Diencephalon (tissue), 1 donor: ENCODE measurements around the gene LTO1. TPM values are rescaled to one million over a fixed set of nuclear protein-coding genes. Genes with fewer than 3 reads are reported as not detected.

Experiments
- total RNA-seq: library from RNA; depleted of rRNA; stranded (reverse); fragments of >200 nt; gene quantifications from one replicate; pipeline ENCODE4 v1.2.3, GENCODE V29; 2014

The LTO1 gene
- 16.1 TPM for total RNA-seq

DNA sequence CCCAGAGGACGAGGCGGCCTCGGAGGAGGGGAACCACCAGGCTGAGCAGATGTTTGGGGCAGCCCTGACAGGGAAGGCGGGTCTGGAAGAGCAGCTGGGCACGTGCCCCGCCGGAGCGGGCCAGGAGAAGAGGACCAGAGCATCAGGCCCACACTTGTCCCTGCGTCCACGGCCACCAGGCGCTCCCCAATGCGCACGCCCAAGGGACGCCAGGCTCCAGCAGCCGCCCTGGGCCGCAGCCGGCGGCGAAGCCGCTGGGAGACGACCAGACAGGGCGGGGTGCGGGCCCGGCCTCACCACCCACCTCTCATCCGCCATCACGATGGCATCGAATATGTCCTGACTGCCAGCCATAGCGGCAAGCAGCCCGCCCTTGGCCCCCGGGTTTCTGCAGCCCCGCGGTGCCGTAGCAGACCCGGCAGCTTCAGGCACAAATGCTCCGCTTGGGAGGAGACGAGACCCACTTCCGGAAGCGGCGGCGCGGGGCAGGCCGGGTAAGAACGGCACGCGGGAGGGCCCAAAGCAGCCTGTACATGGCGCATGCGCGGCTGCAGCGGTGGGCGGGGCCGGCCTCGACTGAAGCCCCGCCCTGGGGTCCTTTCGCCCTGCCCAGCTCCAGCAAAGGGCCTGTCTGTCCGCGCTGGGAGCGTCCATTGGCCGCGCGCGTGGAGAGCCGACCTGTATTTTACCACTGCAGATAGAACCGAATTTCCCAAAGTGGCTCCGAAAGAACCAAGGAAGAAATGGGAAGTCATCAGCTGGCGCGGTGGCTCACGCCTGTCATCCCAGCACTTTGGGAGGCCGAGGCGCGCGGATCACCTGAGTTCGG is at the start of gene LTO1:
Gene LTO1, minus strand, starts transcription at position 468 of the 829 bp plus-strand sequence. Its CDS starts 114 bp downstream, at position 354.

DNA sequence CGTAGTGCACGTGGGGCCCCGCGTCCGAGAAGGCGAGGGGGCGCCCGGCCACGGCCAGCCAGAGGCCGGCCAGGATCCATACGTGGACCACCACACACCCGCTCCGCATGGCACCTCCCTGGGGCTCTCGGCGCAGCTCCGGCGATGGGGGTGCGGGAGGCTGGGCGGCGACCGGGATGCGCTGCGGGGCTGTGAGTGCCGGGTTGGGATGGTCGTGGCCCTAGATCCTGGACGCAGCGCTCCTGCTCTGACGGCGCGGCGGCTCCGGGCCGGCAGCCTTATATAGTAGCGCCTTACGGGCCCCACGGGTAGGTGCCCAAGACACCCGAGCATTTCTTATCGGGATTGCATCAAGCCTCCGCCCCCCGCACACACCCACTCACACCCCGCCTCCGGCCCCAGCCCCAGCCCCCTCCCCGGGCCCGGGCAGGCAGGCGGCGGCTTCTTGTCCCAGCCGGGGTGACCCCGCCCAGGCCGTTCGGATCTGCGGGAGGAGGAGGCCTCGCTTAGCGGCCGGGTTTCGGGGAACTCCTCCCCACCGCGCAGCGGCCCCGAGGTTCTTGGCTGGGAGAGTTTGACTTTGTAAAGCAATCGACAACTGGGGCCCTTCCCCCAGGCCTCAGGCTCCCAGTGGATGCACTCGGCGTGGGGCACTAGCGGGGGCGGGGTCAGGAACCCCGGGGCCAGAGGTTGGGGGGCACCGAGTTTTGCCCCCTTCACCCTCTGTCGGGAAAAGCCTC is 28.8 kb upstream of the LTO1 start, which contains the start of gene FGF19:
Gene FGF19, minus strand, starts transcription at position 255 of the 740 bp plus-strand sequence. Its CDS starts 146 bp downstream, at position 109.

GRCh38 chr11:69640995-69641581 is 34.1 kb downstream of the LTO1 start, which contains the start of gene CCND1:
CCND1 (plus strand) TSS chr11:69641156; CDS start chr11:69641314, 158 bp downstream.

Other genes starting within 250 kb of the LTO1 start
- gene LINC01488, start 193.7 kb downstream of the LTO1 start, total RNA-seq, result not detected
- 19.1 TPM for gene CCND1, start 34.2 kb downstream of the LTO1 start, total RNA-seq
- 2.3 TPM for gene FGF19, start 28.7 kb upstream of the LTO1 start, total RNA-seq
- not detected for gene FGF4, start 100.0 kb upstream of the LTO1 start, total RNA-seq
- not detected for gene FGF3, start 144.1 kb upstream of the LTO1 start, total RNA-seq